ENCODE measurements around the gene ASIC5. TPM values are rescaled to one million over a fixed set of nuclear protein-coding genes. Genes with fewer than 3 reads are reported as not detected.

ASIC5 gene
- total RNA-seq, 1 experiment from 2014 or later = not detected

GRCh38 chr4:155832664-155833063 is 33.4 kb downstream of the ASIC5 start:
- BruUV-seq (replicated peaks) = no TSS peak
- intact Hi-C loops (cut with micrococcal nuclease; ENCODE audit: unreplicated experiment) = no loop called here
- Histone ChIP-seq H3K4me1 (ENCODE audit: insufficient read depth, low read length, poor library complexity, severe bottlenecking) (no peaks in the 10 kb centered on the region), H3K4me3 (ENCODE audit: low read depth, low read length, poor library complexity, severe bottlenecking) (no peak overlapping the region), H3K36me3 (ENCODE audit: insufficient read depth, low read length, poor library complexity, severe bottlenecking) (no peaks in the 10 kb centered on the region), H3K9me3 (ENCODE audit: low read depth, low read length, poor library complexity, severe bottlenecking) (no peaks in the 10 kb centered on the region), H3K27me3 (replicated peaks; ENCODE audit: insufficient read depth, low read depth, low read length, poor library complexity) (no peaks in the 10 kb centered on the region), H3K27ac (ENCODE audit: low read depth, low read length, poor library complexity, severe bottlenecking) (no peak overlapping the region)
- DNase-seq (ENCODE audit: low spot score) = no peak
- POLR2A ChIA-PET (ENCODE audit: low non-redundant PET) = no interaction called here
- TF ChIP-seq EZH2 (IDR thresholded peaks at IDR 0.05; ENCODE audit: borderline replicate concordance, low read depth, low read length, poor library complexity, severe bottlenecking) (no peak), CTCF (conservative IDR thresholded peaks at IDR 0.05; ENCODE audit: low read depth, low read length) (no peak)
- CTCF ChIA-PET = no interaction called here

GRCh38 chr4:155828628-155829027 is 37.4 kb downstream of the ASIC5 start:
- Histone ChIP-seq H3K27me3 (replicated peaks; ENCODE audit: insufficient read depth, low read depth, low read length, poor library complexity) (no peaks in the 10 kb centered on the region), H3K27ac (ENCODE audit: low read depth, low read length, poor library complexity, severe bottlenecking) (no peak overlapping the region), H3K4me1 (ENCODE audit: insufficient read depth, low read length, poor library complexity, severe bottlenecking) (no peaks in the 10 kb centered on the region), H3K4me3 (ENCODE audit: low read depth, low read length, poor library complexity, severe bottlenecking) (no peak overlapping the region), H3K36me3 (ENCODE audit: insufficient read depth, low read length, poor library complexity, severe bottlenecking) (no peaks in the 10 kb centered on the region), H3K9me3 (ENCODE audit: low read depth, low read length, poor library complexity, severe bottlenecking) (no peaks in the 10 kb centered on the region)
- TF ChIP-seq EZH2 (IDR thresholded peaks at IDR 0.05; ENCODE audit: borderline replicate concordance, low read depth, low read length, poor library complexity, severe bottlenecking) (no peak), CTCF (conservative IDR thresholded peaks at IDR 0.05; ENCODE audit: low read depth, low read length) (no peak)
- no TSS peak for BruUV-seq (replicated peaks)
- intact Hi-C loops (cut with micrococcal nuclease; ENCODE audit: unreplicated experiment) = no loop called here
- ChIA-PET CTCF (no interaction called here), POLR2A (ENCODE audit: low non-redundant PET) (no interaction called here)
- no peak for DNase-seq (ENCODE audit: low spot score)

- CTCF ChIA-PET = no interaction called here
- Histone ChIP-seq H3K4me1 (ENCODE audit: insufficient read depth, low read length, poor library complexity, severe bottlenecking) (no peaks in the 10 kb centered on the region), H3K36me3 (ENCODE audit: insufficient read depth, low read length, poor library complexity, severe bottlenecking) (no peaks in the 10 kb centered on the region), H3K27ac (ENCODE audit: low read depth, low read length, poor library complexity, severe bottlenecking) (no peak overlapping the region), H3K4me3 (ENCODE audit: low read depth, low read length, poor library complexity, severe bottlenecking) (no peak overlapping the region), H3K9me3 (ENCODE audit: low read depth, low read length, poor library complexity, severe bottlenecking) (no peaks in the 10 kb centered on the region), H3K27me3 (replicated peaks; ENCODE audit: insufficient read depth, low read depth, low read length, poor library complexity) (no peaks in the 10 kb centered on the region)
- DNase-seq (ENCODE audit: low spot score) = no peak
- POLR2A ChIA-PET (ENCODE audit: low non-redundant PET) = no interaction called here
- TF ChIP-seq CTCF (conservative IDR thresholded peaks at IDR 0.05; ENCODE audit: low read depth, low read length) = no peak
- TF ChIP-seq EZH2 (IDR thresholded peaks at IDR 0.05; ENCODE audit: borderline replicate concordance, low read depth, low read length, poor library complexity, severe bottlenecking) = no peak
- intact Hi-C loops (cut with micrococcal nuclease; ENCODE audit: unreplicated experiment) = no loop called here
- BruUV-seq (replicated peaks) = no TSS peak
Measured at GRCh38 chr4:155822572-155822971, 43.5 kb downstream of the ASIC5 start.

All from A673 (cell line).